ENCODE measurements around the gene EHBP1.

EHBP1 gene

GRCh38 chr2:62738981-62739936 is 33.7 kb downstream of the EHBP1 start:
- no peak for DNase-seq (ENCODE audit: low spot score)
- POLR2A ChIA-PET (ENCODE audit: low non-redundant PET), result no interaction called here
- CTCF ChIA-PET, result no interaction called here
- H3K27ac ChIP-seq, result no peak overlapping the region
- TF ChIP-seq CTCF (conservative IDR thresholded peaks at IDR 0.05; ENCODE audit: low read depth), result no peak

- no peak for DNase-seq (ENCODE audit: low spot score)
- H3K27ac ChIP-seq, result no peak overlapping the region
- CTCF ChIA-PET, result interaction anchor here (0.5 kb wide), 1 partner anchor 742 kb away, joined by 3 read pairs; no protein-coding TSS in a partner anchor
Measured at GRCh38 chr2:62740221-62740620, 34.7 kb downstream of the EHBP1 start.

GRCh38 chr2:62741127-62741526 is 35.6 kb downstream of the EHBP1 start:
- POLR2A ChIA-PET (ENCODE audit: low non-redundant PET), result no interaction called here

More at GRCh38 chr2:62740221-62740620, 34.7 kb downstream of the EHBP1 start:
- POLR2A ChIA-PET (ENCODE audit: low non-redundant PET), result no interaction called here
- no peak for TF ChIP-seq CTCF (conservative IDR thresholded peaks at IDR 0.05; ENCODE audit: low read depth)

GRCh38 chr2:62741954-62742722 is 36.6 kb downstream of the EHBP1 start:
- no peak overlapping the region for H3K27ac ChIP-seq
- DNase-seq (ENCODE audit: low spot score), result no peak
- ChIA-PET POLR2A (ENCODE audit: low non-redundant PET) (no interaction called here), CTCF (no interaction called here)
- TF ChIP-seq CTCF (conservative IDR thresholded peaks at IDR 0.05; ENCODE audit: low read depth), result no peak

More at GRCh38 chr2:62741127-62741526, 35.6 kb downstream of the EHBP1 start:
- CTCF ChIA-PET, result no interaction called here
- no peak for DNase-seq (ENCODE audit: low spot score)
- no peak overlapping the region for H3K27ac ChIP-seq
- TF ChIP-seq CTCF (conservative IDR thresholded peaks at IDR 0.05; ENCODE audit: low read depth), result no peak

GRCh38 chr2:62743506-62743905 is 38.0 kb downstream of the EHBP1 start:
- ChIA-PET POLR2A (ENCODE audit: low non-redundant PET) (no interaction called here), CTCF (no interaction called here)

More at GRCh38 chr2:62743506-62743905, 38.0 kb downstream of the EHBP1 start:
- DNase-seq (ENCODE audit: low spot score), result no peak
- H3K27ac ChIP-seq, result no peak overlapping the region
- TF ChIP-seq CTCF (conservative IDR thresholded peaks at IDR 0.05; ENCODE audit: low read depth), result no peak
